ENCODE measurements around the gene BNIP3. TPM values are rescaled to one million over a fixed set of nuclear protein-coding genes. Genes with fewer than 3 reads are reported as not detected.

BNIP3 gene
- total RNA-seq, 1 experiment from 2014 or later = 18.4 TPM

GRCh38 chr10:131977323-131978096, 4.2 kb downstream of the BNIP3 start:
- intact Hi-C loops (cut with micrococcal nuclease; ENCODE audit: unreplicated experiment) = no loop called here
- CTCF ChIA-PET = no interaction called here
- Mint-ChIP-seq H3K4me3 (ENCODE audit: unreplicated experiment) (no peak overlapping the region), H3K4me1 (ENCODE audit: low read depth, unreplicated experiment) (peaks cover 9% of the 10 kb centered on the region), H3K36me3 (ENCODE audit: insufficient read depth, unreplicated experiment) (peaks cover 41% of the 10 kb centered on the region), H3K9me3 (ENCODE audit: unreplicated experiment) (no peaks in the 10 kb centered on the region), H3K27ac (ENCODE audit: unreplicated experiment) (no peak overlapping the region), H3K27me3 (ENCODE audit: insufficient read depth, unreplicated experiment) (no peaks in the 10 kb centered on the region)
- DNase-seq = no peak
- no TSS peak for BruUV-seq (replicated peaks)
- POLR2A ChIA-PET = no interaction called here
- Histone ChIP-seq H3K4me3 (ENCODE audit: low read depth, low read length) (no peak overlapping the region), H3K9me3 (no peaks in the 10 kb centered on the region), H3K4me1 (no peaks in the 10 kb centered on the region), H3K36me3 (ENCODE audit: control insufficient read depth, insufficient read depth, low read length) (no peaks in the 10 kb centered on the region), H3K27me3 (replicated peaks; ENCODE audit: control insufficient read depth, insufficient read depth, low read length) (no peaks in the 10 kb centered on the region)
- TF ChIP-seq, protein P1, sequence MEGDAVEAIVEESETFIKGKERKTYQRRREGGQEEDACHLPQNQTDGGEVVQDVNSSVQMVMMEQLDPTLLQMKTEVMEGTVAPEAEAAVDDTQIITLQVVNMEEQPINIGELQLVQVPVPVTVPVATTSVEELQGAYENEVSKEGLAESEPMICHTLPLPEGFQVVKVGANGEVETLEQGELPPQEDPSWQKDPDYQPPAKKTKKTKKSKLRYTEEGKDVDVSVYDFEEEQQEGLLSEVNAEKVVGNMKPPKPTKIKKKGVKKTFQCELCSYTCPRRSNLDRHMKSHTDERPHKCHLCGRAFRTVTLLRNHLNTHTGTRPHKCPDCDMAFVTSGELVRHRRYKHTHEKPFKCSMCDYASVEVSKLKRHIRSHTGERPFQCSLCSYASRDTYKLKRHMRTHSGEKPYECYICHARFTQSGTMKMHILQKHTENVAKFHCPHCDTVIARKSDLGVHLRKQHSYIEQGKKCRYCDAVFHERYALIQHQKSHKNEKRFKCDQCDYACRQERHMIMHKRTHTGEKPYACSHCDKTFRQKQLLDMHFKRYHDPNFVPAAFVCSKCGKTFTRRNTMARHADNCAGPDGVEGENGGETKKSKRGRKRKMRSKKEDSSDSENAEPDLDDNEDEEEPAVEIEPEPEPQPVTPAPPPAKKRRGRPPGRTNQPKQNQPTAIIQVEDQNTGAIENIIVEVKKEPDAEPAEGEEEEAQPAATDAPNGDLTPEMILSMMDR (IDR thresholded peaks at IDR 0.05; ENCODE audit: insufficient read depth in 1 of 2, low read depth in 1 of 2, low read length in 1 of 2, severe bottlenecking in 1 of 2, unreplicated experiment in 1 of 2) = no peak

GRCh38 chr10:131975796-131976195, 5.9 kb downstream of the BNIP3 start:
- H3K27ac Mint-ChIP-seq (ENCODE audit: unreplicated experiment) = no peak overlapping the region
- no peaks in the 10 kb centered on the region for H3K27me3 Mint-ChIP-seq (ENCODE audit: insufficient read depth, unreplicated experiment)
- DNase-seq = no peak
- no peaks in the 10 kb centered on the region for H3K9me3 Mint-ChIP-seq (ENCODE audit: unreplicated experiment)
- H3K4me1 Mint-ChIP-seq (ENCODE audit: low read depth, unreplicated experiment) = peaks cover 9% of the 10 kb centered on the region
- no TSS peak for BruUV-seq (replicated peaks)
- peaks cover 35% of the 10 kb centered on the region for H3K36me3 Mint-ChIP-seq (ENCODE audit: insufficient read depth, unreplicated experiment)
- CTCF ChIA-PET = interaction anchor here (1.3 kb wide), 1 partner anchor 47 kb away, joined by 3 read pairs; no protein-coding TSS in a partner anchor
- POLR2A ChIA-PET = no interaction called here
- intact Hi-C loops (cut with micrococcal nuclease; ENCODE audit: unreplicated experiment) = no loop called here
- Histone ChIP-seq H3K9me3 (no peaks in the 10 kb centered on the region), H3K4me3 (ENCODE audit: low read depth, low read length) (no peak overlapping the region), H3K27me3 (replicated peaks; ENCODE audit: control insufficient read depth, insufficient read depth, low read length) (no peaks in the 10 kb centered on the region), H3K4me1 (no peaks in the 10 kb centered on the region), H3K36me3 (ENCODE audit: control insufficient read depth, insufficient read depth, low read length) (no peaks in the 10 kb centered on the region)
- TF ChIP-seq, protein P1 (IDR thresholded peaks at IDR 0.05; ENCODE audit: insufficient read depth in 1 of 2, low read depth in 1 of 2, low read length in 1 of 2, severe bottlenecking in 1 of 2, unreplicated experiment in 1 of 2) = no peak
- no peak overlapping the region for H3K4me3 Mint-ChIP-seq (ENCODE audit: unreplicated experiment)

GRCh38 chr10:131975003-131975402, 6.7 kb downstream of the BNIP3 start:
- DNase-seq = no peak
- Histone ChIP-seq H3K4me1 (no peaks in the 10 kb centered on the region), H3K4me3 (ENCODE audit: low read depth, low read length) (no peak overlapping the region), H3K9me3 (no peaks in the 10 kb centered on the region), H3K36me3 (ENCODE audit: control insufficient read depth, insufficient read depth, low read length) (no peaks in the 10 kb centered on the region), H3K27me3 (replicated peaks; ENCODE audit: control insufficient read depth, insufficient read depth, low read length) (no peaks in the 10 kb centered on the region)
- Mint-ChIP-seq H3K4me3 (ENCODE audit: unreplicated experiment) (no peak overlapping the region), H3K27me3 (ENCODE audit: insufficient read depth, unreplicated experiment) (no peaks in the 10 kb centered on the region), H3K4me1 (ENCODE audit: low read depth, unreplicated experiment) (peaks cover 9% of the 10 kb centered on the region), H3K36me3 (ENCODE audit: insufficient read depth, unreplicated experiment) (peaks cover 40% of the 10 kb centered on the region), H3K27ac (ENCODE audit: unreplicated experiment) (no peak overlapping the region), H3K9me3 (ENCODE audit: unreplicated experiment) (no peaks in the 10 kb centered on the region)
- ChIA-PET CTCF (interaction anchor here (1.3 kb wide), 1 partner anchor 48 kb away, joined by 3 read pairs; no protein-coding TSS in a partner anchor), POLR2A (no interaction called here)
- BruUV-seq (replicated peaks) = no TSS peak
- TF ChIP-seq, protein P1 (IDR thresholded peaks at IDR 0.05; ENCODE audit: insufficient read depth in 1 of 2, low read depth in 1 of 2, low read length in 1 of 2, severe bottlenecking in 1 of 2, unreplicated experiment in 1 of 2) = no peak
- intact Hi-C loops (cut with micrococcal nuclease; ENCODE audit: unreplicated experiment) = no loop called here
